Fibroblast of lung (primary cell): ENCODE data around the gene KRT36. TPM values are rescaled to one million over a fixed set of nuclear protein-coding genes. Genes with fewer than 3 reads are reported as not detected.

Source experiments
- DNase-seq, 2 donors: peaks; one replicate each; pipeline versions ENCODE4 v3.0.0 to v3.0.0-alpha.2; 2010; ENCODE audit warnings: low read depth in 2 of 2
- H2AFZ ChIP-seq: 2 replicates; pipeline ENCODE4 v1.5.1; 2012; ENCODE audit warnings: low read length, control low read depth, inconsistent platforms
- H3K27ac ChIP-seq: 2 replicates; pipeline ENCODE4 v1.5.1; 2011; ENCODE audit warnings: low read length, control low read depth; ENCODE audit not compliant: insufficient read depth
- H3K27me3 ChIP-seq: 2 replicates; pipeline ENCODE4 v1.5.1; 2011; ENCODE audit warnings: mild to moderate bottlenecking, low read length; ENCODE audit not compliant: control insufficient read depth, insufficient read depth
- H3K36me3 ChIP-seq: 2 replicates; pipeline ENCODE4 v1.5.1; 2011; ENCODE audit warnings: low read length; ENCODE audit not compliant: control insufficient read depth, insufficient read depth
- H3K4me1 ChIP-seq: 2 replicates; pipeline ENCODE4 v1.5.1; 2011; ENCODE audit warnings: low read length; ENCODE audit not compliant: control insufficient read depth, insufficient read depth; ENCODE audit errors: extremely low read depth
- H3K4me2 ChIP-seq: 2 replicates; pipeline ENCODE4 v1.5.1; 2011; ENCODE audit warnings: low read length, control low read depth; ENCODE audit not compliant: insufficient read depth; ENCODE audit errors: extremely low read depth
- H3K4me3 ChIP-seq, 4 experiments: fragments of 200-600 bp in 1 of 4; sonication (generic) in 1 of 4; replicated peaks in 1 of 4; 2 replicates each; pipeline ENCODE4 v1.5.1; 2011 to 2016; ENCODE audit warnings: low read length in 4 of 4, low read depth in 3 of 4, mild to moderate bottlenecking in 3 of 4, control low read depth in 2 of 4, inconsistent platforms in 1 of 4, mixed read lengths in 1 of 4; ENCODE audit not compliant: insufficient read depth in 1 of 4; ENCODE audit errors: control extremely low read depth in 1 of 4
- H3K79me2 ChIP-seq: 2 replicates; pipeline ENCODE4 v1.5.1; 2012; ENCODE audit warnings: mild to moderate bottlenecking, low read length, inconsistent platforms; ENCODE audit not compliant: control insufficient read depth, insufficient read depth
- H3K9ac ChIP-seq: 2 replicates; pipeline ENCODE4 v1.5.1; 2011; ENCODE audit warnings: mild to moderate bottlenecking, low read length, control low read depth; ENCODE audit not compliant: insufficient read depth
- H3K9me3 ChIP-seq: 2 replicates; pipeline ENCODE4 v1.5.1; 2012; ENCODE audit warnings: low read depth, low read length; ENCODE audit not compliant: control insufficient read depth, insufficient read depth
- H4K20me1 ChIP-seq: 2 replicates; pipeline ENCODE4 v1.5.1; 2011; ENCODE audit warnings: low read length; ENCODE audit not compliant: control insufficient read depth, insufficient read depth; ENCODE audit errors: extremely low read depth
- EZH2 ChIP-seq: IDR thresholded peaks from 2 replicates; pipeline ENCODE4 v1.5.1; 2012; ENCODE audit warnings: low read length, control low read depth, mild to moderate bottlenecking; ENCODE audit errors: missing control alignments
- polyA plus RNA-seq, 2 donors: library from polyadenylated mRNA; depleted of rRNA in 1 of 2; stranded (reverse) in 1 of 2; unstranded in 1 of 2; fragments of >200 nt; gene quantifications; 2 replicates each; pipeline ENCODE4 v1.2.1, GENCODE V29; 2011 to 2012; ENCODE audit warnings: missing spikeins in 1 of 2
- total RNA-seq: library from RNA; depleted of rRNA; stranded (reverse); fragments of >200 nt; gene quantifications from 2 replicates; pipeline ENCODE4 v1.2.1, GENCODE V29; 2014
- TF ChIP-seq, protein P1 (sequence below), 2 donors: IDR thresholded peaks in 1 of 2; conservative IDR thresholded peaks in 1 of 2; 1 replicate in 1 of 2; 2 replicates in 1 of 2; pipeline ENCODE4 v1.5.1; 2011 to 2012; ENCODE audit warnings: low read length in 2 of 2, control low read depth in 1 of 2, inconsistent platforms in 1 of 2, low read depth in 1 of 2, mild to moderate bottlenecking in 1 of 2

The KRT36 gene
- total and polyA plus RNA-seq, 2 donors (not counting 1 experiment from before 2014, with no cell fraction given): 0.03 TPM; not detected in 1

- H3K79me2 ChIP-seq: no peaks in the 10 kb centered on the region
- peaks cover 7% of the 10 kb centered on the region for H3K27me3 ChIP-seq
- no peak overlapping the region for H3K4me3 ChIP-seq
- no peaks in the 10 kb centered on the region for H3K36me3 ChIP-seq
- no peaks in the 10 kb centered on the region for H4K20me1 ChIP-seq
- no peak overlapping the region for H3K27ac ChIP-seq
- no peaks in the 10 kb centered on the region for H3K9me3 ChIP-seq
- H3K9ac ChIP-seq: no peak overlapping the region
- H2AFZ ChIP-seq: no peak overlapping the region
- no peak for DNase-seq
- peaks cover 4% of the 10 kb centered on the region for H3K4me1 ChIP-seq
- TF ChIP-seq, protein P1, sequence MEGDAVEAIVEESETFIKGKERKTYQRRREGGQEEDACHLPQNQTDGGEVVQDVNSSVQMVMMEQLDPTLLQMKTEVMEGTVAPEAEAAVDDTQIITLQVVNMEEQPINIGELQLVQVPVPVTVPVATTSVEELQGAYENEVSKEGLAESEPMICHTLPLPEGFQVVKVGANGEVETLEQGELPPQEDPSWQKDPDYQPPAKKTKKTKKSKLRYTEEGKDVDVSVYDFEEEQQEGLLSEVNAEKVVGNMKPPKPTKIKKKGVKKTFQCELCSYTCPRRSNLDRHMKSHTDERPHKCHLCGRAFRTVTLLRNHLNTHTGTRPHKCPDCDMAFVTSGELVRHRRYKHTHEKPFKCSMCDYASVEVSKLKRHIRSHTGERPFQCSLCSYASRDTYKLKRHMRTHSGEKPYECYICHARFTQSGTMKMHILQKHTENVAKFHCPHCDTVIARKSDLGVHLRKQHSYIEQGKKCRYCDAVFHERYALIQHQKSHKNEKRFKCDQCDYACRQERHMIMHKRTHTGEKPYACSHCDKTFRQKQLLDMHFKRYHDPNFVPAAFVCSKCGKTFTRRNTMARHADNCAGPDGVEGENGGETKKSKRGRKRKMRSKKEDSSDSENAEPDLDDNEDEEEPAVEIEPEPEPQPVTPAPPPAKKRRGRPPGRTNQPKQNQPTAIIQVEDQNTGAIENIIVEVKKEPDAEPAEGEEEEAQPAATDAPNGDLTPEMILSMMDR (conservative IDR thresholded peaks at IDR 0.05 in 1 of 2, IDR thresholded peaks at IDR 0.05 in 1 of 2; ENCODE audit: low read depth in 1 of 2, low read length in 2 of 2): no peak
- TF ChIP-seq EZH2: no peak
- no peak overlapping the region for H3K4me2 ChIP-seq
These were observed 25.5 kb downstream of the KRT36 start for GRCh38 chr17:41464173-41464572.

GRCh38 chr17:41463746-41464145 lies 26.0 kb downstream of the KRT36 start:
- no peaks in the 10 kb centered on the region for H3K9me3 ChIP-seq
- H3K79me2 ChIP-seq: no peaks in the 10 kb centered on the region
- peaks cover 4% of the 10 kb centered on the region for H3K4me1 ChIP-seq
- H3K4me2 ChIP-seq: no peak overlapping the region
- no peaks in the 10 kb centered on the region for H3K36me3 ChIP-seq
- no peak for TF ChIP-seq EZH2
- TF ChIP-seq, protein P1 (conservative IDR thresholded peaks at IDR 0.05 in 1 of 2, IDR thresholded peaks at IDR 0.05 in 1 of 2; ENCODE audit: low read depth in 1 of 2, low read length in 2 of 2): no peak
- DNase-seq: no peak
- H4K20me1 ChIP-seq: no peaks in the 10 kb centered on the region
- H2AFZ ChIP-seq: no peak overlapping the region
- H3K27ac ChIP-seq: no peak overlapping the region
- no peak overlapping the region for H3K9ac ChIP-seq
- H3K4me3 ChIP-seq: no peak overlapping the region
- H3K27me3 ChIP-seq: peaks cover 8% of the 10 kb centered on the region

DNA sequence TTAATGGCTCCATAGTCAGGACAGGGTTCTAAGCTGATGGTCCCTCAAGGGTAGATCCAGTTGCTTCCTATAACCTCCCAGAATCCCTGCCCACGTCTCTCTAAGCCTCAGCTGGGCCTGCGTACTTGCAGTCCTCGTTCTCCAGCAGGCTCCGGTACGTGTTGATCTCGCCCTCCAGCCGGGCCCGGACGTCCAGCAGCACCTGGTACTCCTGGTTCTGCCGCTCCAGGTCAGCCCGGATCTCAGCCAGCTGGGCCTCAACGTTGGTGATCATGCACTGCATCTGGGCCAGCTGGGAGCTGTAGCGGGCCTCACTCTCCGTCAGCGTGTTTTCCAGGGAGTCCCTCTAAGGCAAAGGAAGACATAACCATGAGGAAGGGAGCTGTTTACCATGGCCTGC lies 27.0 kb downstream of the KRT36 start:
- DNase-seq: no peak
- Histone ChIP-seq H3K4me3 (no peak overlapping the region), H3K27me3 (peaks cover 5% of the 10 kb centered on the region), H3K27ac (no peak overlapping the region), H3K9me3 (no peaks in the 10 kb centered on the region), H3K4me1 (peaks cover 4% of the 10 kb centered on the region), H3K36me3 (no peaks in the 10 kb centered on the region), H3K4me2 (no peak overlapping the region), H2AFZ (no peak overlapping the region), H3K9ac (no peak overlapping the region), H4K20me1 (no peaks in the 10 kb centered on the region), H3K79me2 (no peaks in the 10 kb centered on the region)
- TF ChIP-seq, protein P1 (conservative IDR thresholded peaks at IDR 0.05 in 1 of 2, IDR thresholded peaks at IDR 0.05 in 1 of 2; ENCODE audit: low read depth in 1 of 2, low read length in 2 of 2): no peak
- no peak for TF ChIP-seq EZH2
